Ammon's horn (tissue), 1 donor: ENCODE measurements around the gene TMEM207.

Source experiments
- DNase-seq: peaks from one replicate; pipeline ENCODE4 v3.0.0-alpha.2; 2016; ENCODE audit warnings: low spot score

TMEM207 gene

DNA sequence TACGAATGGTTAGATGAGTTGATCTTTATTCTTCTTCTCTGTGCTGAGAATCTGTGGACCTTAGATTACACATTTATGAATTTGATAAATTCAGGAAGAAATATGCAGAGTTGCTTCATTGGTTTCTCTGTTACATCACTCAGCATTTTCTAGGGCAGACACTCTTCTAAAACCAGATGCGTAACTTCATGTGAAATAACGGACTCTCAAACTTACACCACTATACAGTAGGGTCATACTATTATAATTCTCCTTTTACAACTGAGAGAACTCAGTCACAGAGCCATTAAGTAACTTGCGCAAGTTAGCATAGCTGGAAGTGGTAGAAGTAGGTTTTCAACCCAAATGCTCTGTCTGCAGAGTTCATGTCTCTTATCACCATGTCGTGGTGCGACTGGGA is 5.7 kb downstream of the TMEM207 start:
- DNase-seq = no peak

DNA sequence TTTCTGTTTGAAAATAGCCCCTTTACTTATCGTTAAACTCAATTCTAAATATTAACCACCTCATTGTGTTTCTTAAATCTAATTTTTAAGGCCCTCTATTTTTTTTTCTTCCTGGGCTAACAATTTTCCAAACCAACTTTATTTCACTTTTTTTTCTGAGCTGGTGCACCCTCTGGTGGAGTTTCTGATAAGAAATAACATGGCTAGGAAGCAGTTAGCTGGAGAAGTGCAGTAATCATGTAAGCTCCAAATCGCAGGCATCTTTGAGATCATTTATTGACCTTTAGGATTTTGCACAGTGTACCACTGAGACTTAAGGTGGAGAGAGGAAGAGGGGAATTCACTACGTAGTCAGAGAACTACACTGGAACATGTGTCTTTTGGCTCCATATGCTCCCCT is 6.4 kb downstream of the TMEM207 start:
- DNase-seq = no peak

DNA sequence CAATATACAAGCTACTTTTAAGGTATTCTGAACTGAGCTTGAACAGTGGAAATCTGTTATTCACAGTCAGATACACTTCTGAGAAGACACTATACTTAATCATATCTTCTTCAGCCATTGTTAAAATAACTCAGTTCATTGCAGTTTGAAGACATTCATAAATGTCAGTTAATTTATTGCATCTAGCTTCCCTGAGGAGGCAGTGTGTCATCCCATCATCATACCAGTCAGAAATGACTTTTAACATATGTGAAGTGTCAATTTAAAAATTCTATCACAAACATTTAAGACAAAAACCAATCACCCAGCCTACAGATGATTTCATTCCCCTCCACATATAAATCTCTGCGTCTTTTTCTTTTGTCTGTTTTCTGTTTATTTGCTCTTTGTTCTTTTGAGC is 7.5 kb downstream of the TMEM207 start:
- DNase-seq = no peak

DNA sequence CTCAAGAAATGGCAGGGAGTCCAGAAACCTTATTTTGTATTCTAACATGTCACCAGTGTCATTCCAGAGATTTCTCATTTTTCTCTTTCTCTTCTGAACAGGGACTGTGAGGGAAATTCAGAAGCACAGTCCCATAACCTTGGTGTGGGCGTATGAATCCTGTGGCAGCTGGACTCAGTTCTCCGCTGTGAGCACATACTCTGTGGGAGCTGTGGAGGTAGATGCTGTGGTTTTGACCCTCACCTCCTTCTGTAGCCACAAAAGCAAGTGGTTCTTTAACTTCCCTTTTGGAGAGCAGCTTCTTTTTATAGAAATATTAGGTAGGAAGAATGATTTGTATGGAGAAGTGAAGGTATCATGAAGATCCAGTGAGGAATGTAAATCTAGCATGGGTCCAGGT is 13.4 kb downstream of the TMEM207 start:
- no peak for DNase-seq

DNA sequence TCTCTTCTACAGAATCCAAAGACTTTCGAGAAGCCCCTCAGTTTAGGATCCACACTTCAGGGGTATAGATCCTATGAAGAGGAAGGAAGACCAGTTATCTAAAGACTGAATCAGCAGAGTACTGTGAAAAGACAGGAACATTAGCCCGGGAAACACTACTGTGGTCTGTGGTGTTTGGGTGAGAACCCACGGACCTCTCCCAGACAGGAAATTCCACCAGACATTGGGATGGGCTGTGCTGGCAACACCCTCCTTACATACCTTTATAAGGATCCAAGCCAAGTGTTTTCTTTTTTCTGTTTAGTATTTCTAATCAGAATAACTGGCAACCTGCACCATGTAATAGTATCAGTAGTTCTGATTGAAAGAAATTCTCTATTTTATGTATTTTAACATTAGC is 14.1 kb downstream of the TMEM207 start:
- no peak for DNase-seq

DNA sequence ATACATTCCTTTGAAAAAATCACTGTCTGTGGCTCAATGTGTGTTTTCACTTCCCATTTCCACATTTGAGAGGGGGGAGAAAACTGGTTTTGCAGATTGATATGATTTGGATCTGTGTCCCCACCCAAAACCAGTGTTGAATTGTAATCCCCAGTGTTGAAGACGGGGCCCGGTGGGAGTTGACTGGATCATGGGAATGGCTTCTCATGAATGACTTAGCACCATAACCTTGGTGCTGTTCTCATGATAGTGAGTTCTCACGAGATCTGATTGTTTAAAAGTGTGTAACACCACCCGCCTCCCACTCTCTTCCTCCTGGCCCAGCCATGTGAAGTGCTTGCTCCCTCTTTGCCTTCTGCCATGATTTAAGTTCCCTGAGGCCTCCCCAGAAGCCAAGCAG is 16.1 kb downstream of the TMEM207 start:
- no peak for DNase-seq

DNA sequence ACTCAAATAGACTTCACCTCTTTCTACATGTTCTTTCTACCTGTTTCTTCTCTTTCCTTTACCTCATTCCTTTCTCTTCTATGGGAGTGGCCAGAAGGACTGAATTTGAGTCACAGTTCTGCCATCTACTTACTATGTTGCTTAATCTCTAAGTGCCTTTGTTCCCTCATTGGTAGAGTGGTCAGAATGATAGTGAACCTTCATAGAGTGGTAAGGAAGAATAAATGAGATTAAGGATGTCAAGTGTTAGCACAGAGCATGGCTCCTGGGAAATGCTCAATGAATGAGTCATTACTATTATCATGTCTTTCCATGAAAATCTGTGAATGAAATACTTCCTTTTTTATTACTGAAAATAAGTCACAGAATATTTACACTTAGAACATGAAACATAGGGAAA is 17.5 kb downstream of the TMEM207 start:
- no peak for DNase-seq

DNA sequence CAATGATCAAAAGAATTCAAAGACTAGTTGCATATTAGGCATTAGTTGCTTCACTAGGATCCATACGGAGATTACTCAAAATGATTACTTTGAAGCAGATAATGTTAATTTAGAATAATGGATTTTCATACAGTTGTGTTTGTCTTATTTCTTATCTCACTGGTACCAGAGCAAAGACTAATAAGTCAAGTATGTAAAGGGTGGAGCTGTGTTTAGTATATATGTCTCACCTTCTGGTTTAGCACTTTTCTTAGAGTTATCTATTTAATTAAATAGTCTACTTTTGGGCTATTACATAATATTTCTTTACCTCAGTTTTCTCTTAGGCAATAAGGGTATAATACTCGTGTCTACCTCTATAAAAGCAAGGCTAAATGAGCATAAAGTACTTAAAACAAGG is 18.8 kb downstream of the TMEM207 start:
- no peak for DNase-seq

DNA sequence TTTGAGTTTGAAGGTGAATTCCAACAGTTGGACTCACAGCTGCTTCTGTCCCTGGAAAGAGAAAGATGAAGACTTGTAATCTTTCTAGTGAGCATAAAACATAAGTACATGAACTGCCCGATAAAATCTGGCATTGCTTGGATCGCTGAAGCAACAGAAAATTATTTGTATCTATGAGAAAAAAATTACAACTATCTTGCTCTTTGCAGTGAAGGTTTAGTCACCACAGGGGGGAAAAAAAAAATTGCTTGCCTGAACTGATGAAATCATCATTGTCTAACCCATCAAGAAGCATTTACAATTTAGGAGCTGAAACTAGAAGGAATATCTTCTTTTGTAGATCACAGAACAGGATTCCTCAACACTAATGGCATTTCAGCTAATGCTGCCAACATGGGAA is 20.0 kb downstream of the TMEM207 start:
- DNase-seq = no peak

DNA sequence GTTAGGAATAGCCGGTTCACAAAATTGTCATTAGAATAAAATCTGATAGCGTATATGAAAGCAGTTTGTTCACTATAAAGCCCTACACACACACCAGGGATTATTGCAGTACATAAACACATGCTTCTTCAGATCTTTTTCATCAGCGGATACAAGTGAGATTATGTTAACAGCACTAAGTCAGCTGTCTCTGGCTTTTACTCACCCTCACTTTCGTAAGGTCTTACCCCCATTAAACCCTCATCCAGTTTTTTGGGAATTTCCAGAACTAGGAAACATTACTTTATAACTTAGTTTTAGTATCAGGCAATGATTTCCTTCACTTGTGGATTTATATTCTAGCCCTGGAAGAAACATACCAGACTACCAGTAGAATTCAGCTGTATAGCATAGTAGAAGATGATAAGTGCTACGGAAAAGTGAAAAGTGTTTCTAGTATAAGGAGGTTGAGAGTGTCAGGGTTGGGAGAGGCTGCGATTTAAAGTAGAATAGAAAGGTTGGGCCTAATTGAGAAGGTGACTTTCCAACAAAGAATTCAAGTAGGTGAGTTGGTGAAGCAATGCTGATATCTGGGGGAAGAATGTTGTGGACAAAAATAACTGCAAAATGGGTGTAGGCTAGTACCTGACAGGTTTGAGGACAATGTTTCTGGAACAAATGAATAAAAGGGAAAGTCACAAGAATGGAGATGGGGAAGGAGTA is 22.7 kb downstream of the TMEM207 start:
- no peak for DNase-seq

DNA sequence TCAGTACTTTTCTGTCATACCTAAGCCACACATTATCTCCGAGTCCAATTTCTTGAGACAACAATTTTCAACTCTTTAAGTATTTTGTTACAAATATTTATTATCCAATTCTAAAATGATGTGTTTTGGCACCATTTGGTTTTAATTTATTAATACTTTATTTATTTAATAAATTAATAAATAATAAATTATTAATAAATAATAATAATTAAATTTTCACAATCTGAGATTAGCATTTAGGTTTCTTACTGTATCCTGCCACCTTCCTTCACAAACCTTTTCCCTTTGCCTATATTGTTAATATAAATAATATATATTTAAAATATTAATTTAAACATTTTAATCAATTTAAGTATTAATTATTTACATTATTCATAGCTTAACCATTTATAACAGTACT is 23.9 kb downstream of the TMEM207 start:
- no peak for DNase-seq

DNA sequence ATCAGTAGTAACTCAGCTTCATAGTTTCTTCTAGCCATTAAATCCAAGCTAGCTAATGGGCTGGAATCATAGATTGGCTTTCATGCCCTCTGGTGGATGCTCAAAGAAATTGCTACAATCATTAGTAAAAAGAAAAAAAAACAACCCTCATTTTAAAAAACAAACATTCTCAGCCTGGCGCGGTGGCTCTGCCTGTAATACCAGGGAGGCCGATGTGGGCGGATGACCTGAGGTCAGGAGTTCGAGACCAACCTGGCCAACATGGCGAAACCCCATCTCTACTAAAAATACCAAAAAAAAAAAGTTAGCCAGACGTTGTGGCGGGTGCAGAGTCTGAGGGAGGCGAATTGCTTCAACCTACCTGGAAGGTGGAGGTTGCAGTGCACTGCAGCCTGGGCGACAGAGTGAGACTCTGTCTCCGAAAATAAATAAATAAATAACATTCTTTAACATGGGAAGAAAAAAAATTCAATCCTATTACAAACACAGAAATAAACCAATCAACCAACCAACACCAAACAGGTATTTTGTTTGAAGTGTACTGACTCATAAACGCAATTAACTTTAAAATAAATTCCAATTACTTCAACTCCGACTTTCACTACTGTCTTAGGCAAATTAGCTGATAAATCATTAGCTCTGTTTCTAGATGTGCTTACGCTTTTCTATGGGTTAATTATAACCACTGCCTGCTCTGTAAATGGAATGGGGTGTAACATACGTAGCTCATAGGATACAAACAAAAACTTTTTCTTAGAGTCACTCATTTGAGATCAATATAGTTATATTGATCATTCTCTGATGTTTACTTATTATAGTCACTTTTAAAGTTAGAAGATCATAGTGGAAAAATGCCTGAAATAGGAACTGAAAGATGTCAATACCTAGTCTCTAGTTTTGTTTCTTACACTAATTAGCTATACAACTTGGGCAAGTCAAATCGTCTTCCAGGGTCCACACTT is 24.9 kb downstream of the TMEM207 start:
- DNase-seq = peak; percentile 80

DNA sequence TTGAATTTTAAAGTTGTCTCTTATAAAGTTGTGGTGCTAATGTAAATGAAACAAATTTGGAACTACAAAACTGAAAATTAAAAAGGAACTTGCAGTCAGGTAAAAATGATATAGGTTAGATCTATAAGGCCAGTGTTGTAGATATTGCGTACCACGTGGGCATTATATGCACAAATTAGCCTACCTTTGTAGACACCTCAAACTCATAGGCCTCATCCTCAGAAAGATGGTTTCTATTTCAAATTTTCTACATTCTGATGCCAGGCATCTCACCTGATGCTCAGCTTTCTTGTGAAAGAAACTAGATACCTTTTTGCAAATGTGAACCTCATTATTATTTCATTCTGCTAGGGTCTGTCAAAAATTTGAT is 25.6 kb downstream of the TMEM207 start:
- no peak for DNase-seq

DNA sequence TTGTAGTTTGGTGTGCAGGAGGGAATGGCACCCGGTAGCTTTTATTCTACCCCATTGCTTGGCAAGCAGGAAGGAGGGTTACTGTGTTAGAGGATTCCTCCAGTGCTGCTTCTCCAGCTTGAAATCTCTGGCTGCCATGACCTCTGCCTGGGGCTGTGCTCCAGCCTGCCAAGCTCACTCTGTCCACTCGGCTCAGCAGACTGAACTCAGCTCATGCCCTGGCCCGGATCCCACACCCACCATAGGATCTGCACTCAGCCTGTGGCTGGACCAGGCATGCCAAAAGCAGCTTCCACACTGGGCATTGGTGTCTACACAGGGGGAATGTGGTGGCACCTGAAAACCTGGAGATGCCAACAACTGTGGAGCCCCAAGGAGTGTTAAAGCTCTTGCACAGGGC is 35.4 kb downstream of the TMEM207 start:
- DNase-seq = no peak

DNA sequence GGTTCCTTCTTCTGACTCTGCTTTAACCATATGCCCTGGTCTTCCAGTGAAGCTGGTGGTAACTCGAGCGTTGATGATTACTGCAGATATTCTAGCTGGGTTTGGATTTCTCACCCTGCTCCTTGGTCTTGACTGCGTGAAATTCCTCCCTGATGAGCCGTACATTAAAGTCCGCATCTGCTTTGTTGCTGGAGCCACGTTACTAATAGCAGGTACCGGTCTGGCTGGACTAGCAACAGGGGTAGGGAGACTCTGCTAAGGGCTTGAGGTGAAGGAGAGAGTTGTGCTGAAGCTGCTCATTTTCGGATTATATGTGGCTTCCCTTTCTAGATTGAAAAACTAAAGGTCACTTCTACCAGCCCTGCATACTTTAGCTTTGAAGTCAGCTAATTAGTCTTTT is 45.0 kb downstream of the TMEM207 start:
- no peak for DNase-seq

DNA sequence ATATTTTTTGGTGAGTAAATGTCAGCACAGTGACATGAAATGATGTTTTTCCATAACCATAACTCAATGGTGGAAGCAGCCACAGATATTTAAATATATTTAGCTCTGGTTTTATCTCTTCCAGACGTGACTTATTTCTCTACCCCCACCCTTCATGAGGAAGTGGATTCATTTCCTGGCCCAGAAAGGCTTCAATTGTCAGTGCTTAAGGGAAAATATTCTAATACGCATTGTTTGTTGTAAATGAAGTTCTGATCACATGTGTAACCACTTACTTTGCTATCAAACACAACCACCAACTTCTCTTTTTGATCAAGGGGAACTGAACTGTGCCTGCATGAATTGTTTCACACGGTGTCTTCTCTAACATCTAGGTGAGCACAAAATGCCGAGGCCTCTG is 47.7 kb downstream of the TMEM207 start:
- no peak for DNase-seq

DNA sequence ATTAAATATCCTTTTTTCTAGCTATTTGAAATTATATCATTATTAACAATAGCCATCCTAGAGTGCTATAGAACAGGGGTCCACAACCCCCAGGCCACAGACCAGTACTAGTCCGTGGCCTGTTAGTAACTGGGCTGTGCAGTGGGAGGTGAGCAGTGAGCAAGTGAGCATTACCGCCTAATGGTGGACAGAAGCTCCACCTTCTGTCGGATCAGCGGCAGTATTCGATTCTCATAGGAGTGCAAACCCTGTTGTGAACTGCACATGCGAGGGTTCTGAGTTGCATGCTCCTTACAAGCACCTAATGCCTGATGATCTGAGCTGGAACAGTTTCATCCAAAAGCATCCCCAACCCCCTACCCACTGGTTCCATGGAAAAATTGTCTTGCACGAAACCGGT is 50.0 kb downstream of the TMEM207 start:
- no peak for DNase-seq

DNA sequence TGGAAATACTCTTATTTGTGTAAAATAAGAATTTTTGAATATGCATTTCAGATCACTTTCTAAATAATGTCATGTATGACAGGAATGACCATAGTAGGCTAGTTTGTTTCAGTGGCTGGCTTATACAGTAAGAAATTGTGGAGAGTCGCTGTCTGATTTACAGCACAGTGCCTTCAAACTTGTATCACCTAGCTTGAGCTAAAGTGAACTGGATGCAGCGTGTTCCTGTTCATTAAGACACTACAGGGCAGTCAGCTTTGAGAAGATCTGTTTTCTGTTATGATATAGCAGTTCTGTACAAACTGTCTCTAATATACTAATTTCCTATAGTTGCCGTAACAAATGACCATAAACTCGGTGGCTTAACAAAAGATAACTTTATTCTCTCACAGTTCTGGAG is 51.8 kb downstream of the TMEM207 start:
- DNase-seq = no peak

DNA sequence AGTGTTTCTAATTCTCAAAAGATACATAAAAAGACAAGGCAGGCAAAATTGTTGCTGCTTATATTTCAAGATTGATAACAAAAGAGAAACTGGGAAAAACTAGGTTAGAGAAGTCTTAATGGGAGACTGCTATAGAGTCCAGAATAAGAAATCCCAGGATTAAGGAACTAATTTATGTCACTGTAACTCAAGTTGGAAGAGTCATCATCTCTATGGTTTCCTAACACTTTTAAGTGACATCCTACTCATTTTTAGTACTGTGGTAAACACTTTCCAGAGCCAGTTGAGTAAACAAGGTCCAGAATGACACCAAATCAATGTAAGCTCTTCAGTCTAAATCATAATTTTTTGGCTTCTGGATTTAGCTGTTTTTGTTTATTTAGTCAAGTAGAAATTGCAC is 53.7 kb downstream of the TMEM207 start:
- no peak for DNase-seq

DNA sequence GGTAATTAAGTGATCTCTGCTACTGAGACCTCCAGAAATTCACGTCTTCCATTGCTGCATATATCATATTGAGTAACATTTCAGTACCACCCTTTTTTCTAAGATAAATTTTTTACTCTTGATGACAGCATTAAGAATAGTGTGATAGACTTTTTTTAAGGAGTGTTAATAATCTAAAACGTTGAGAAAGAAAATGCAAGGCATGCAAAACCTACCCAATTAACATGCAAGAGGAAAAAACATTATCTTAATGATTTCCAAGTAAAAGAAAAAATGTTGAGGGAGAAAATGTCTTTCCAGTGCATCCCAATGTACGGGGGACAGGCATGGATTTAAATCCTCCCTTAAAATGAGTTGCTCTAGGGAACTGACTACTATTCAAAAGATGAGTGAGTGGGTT is 61.0 kb downstream of the TMEM207 start:
- no peak for DNase-seq

DNA sequence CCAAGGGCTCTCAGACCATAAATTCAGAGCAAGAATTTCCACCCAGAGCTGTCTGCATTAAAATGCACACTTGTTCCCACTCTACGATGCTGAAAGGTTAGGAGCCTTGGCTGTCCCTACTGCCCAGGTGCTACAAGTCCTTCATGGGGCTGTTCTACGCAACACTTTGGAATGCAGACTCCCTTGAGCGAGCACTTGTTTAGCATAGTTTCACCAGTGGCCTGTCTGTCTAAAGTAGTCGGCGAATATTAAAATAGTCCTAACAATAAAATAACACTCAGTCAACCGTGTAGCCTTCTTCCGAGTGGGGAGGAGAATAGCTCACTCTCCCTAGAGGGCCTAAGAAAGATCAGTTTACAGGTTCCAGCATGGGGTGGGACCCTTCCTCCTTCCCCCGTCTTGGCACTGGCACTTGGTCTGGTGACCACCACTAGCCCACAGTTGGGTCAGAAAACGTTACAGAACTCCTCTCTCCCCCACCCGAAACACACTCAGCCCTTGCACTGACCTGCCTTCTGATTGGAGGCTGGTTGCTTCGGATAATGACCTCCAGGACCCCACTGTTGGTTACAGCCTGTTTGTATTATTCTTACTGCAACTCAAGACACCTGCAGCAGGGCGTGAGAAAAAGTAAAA is 62.0 kb downstream of the TMEM207 start, which contains the start of gene CLDN16:
TSS of gene CLDN16 (plus strand) at position 586 of the 636 bp plus-strand sequence. CDS start 167 bp downstream, outside the sequence.
- no peak for DNase-seq

DNA sequence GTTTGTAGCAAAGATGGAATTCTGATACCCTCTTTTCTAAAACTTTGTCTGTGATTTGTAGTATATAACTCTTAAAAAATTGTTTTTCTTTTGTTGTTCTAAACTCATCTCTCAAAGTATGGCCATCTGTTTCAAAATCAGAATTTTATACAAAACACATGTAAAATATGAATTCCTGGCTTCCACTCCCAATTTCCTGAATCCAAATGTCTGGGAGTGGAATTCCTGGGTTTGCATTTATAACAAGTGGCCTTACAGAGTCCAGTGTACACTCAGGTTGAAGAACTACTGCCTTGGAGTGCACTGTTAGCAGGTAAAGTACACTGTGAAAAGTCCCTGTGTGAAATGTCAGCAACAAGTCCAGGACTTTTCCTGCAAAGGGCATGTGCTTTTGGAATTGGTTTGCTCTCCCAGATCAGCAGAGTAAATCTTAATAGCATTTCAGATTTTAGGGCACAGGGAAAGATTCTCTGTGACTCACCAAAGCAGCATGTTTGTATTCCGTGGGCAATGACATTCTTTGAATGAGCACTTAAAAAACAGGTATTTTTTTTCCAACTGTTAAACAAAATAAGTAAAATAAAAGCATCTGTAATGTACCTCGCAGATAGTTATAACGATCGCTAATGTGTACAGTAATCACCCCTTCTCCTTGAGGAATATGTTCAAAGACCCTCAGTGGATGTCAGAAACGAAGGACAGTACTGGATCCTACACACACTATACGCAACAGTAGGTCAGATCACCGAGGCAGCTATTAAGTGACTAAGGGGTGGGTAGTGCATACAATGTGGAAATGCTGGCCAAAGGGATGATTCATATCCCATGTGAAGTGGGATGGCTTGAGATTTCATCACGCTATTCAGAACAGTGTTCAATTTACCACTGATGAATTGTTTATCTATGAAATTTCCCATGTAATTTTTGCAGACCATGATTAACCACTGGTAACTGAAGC is 63.7 kb downstream of the TMEM207 start:
- peak; percentile 23 for DNase-seq
